Sigmoid colon (tissue), 7 donors: ENCODE data around the gene DMPK. TPM values are rescaled to one million over a fixed set of nuclear protein-coding genes. Genes with fewer than 3 reads are reported as not detected.

Experiments
- DNase-seq: peaks from one replicate; pipeline ENCODE4 v3.0.0-alpha.2; 2019
- H3K27ac ChIP-seq, 4 donors: fragments of 200-600 bp; sonication (generic); one replicate each; pipeline ENCODE4 v1.5.1; 2016 to 2019; ENCODE audit warnings: mild to moderate bottlenecking in 1 of 4
- H3K27me3 ChIP-seq, 3 donors: fragments of 200-600 bp; sonication (generic); one replicate each; pipeline ENCODE4 v1.5.1; 2019; ENCODE audit warnings: mild to moderate bottlenecking in 1 of 3
- H3K36me3 ChIP-seq, 4 donors: fragments of 200-600 bp; sonication (generic); one replicate each; pipeline ENCODE4 v1.5.1; 2016 to 2019
- H3K4me1 ChIP-seq, 4 donors: fragments of 200-600 bp; sonication (generic); one replicate each; pipeline ENCODE4 v1.5.1; 2017 to 2019
- H3K4me3 ChIP-seq, 4 donors: fragments of 200-600 bp; sonication (generic); one replicate each; pipeline ENCODE4 v1.5.1; 2017 to 2019; ENCODE audit warnings: mild to moderate bottlenecking in 2 of 4, moderate library complexity in 1 of 4
- H3K9me3 ChIP-seq, 4 donors: fragments of 200-600 bp in 3 of 4; sonication (generic) in 3 of 4; one replicate each; pipeline versions ENCODE4 v1.5.1 to v1.6.1; 2013 to 2019
- EP300 ChIP-seq, 4 donors: sonication (generic); formaldehyde crosslinking; IDR thresholded peaks; one replicate each; pipeline ENCODE4 v1.6.1; 2017; ENCODE audit warnings: antibody characterized with exemption in 4 of 4
- POLR2A ChIP-seq, 2 donors: fragments of 450-650 bp; IDR thresholded peaks; one replicate each; pipeline ENCODE4 v1.6.1; 2016; ENCODE audit warnings: antibody characterized with exemption in 2 of 2, mild to moderate bottlenecking in 2 of 2, moderate library complexity in 2 of 2
- POLR2AphosphoS5 ChIP-seq, 4 donors: sonication (generic); formaldehyde crosslinking; IDR thresholded peaks; one replicate each; pipeline ENCODE4 v1.6.1; 2017; ENCODE audit warnings: antibody characterized with exemption in 4 of 4
- WGBS, 2 donors: extraction: QIAGEN DNeasy Blood & Tissue Kit; methylation state at CpG; one replicate each; pipeline ENCODE4 v1.1.7; 2013; 5-methylcytosine and 5-hydroxymethylcytosine counted together
- intact Hi-C: fragments of 100-400 bp; cut with DNase I; formaldehyde crosslinking; loops from one replicate; pipeline ENCODE4 v1.15.1; 2023
- polyA plus RNA-seq, 3 donors: library from polyadenylated mRNA; stranded (reverse); fragments of 200-250 nt; gene quantifications; one replicate each; pipeline ENCODE4 v1.2.3, GENCODE V29; 2013
- total RNA-seq, 4 donors: library from RNA; depleted of rRNA; stranded (reverse); fragments of >200 nt; gene quantifications; one replicate each; pipeline ENCODE4 v1.1.0, GENCODE V29; 2016
- TF ChIP-seq, protein P1 (sequence below), 4 experiments: fragments of 450-650 bp in 3 of 4; fragments of 200-600 bp in 1 of 4; IDR thresholded peaks; one replicate each; pipeline ENCODE4 v1.5.1; 2016 to 2019; ENCODE audit warnings: antibody characterized with exemption in 4 of 4, mild to moderate bottlenecking in 3 of 4, moderate library complexity in 2 of 4
- donor health status: healthy with polysubstance abuse.
- donor health status: Bipolar disorder and iron deficiency.
- donor health status: healthy.

DMPK gene
- total and polyA plus RNA-seq, 7 donors, result 7.2 to 219 (median 62.2) TPM

DNA sequence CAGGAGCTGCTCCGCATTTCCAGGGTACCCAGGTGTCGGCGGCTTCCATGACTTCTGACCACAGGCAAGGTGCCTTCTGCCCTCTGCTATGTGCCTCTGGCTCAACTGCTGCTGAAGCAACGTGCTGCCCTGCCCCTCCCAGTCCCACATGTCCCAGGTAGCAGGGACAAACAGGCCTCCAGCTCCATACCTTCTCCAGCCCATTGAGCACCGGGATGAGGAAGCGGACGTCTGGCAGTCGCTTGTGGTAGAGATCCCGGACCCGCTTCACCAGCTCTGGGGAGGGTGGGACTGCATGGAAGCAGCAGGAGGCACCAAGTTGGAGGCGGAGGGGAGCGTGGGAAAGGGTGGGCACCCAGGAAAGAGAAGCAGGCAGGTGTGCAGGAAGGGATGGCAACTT lies 40.9 kb upstream of the DMPK start:
- 92 to 95% methylated on average over 12 of the region's 12 CpGs for WGBS, 2 donors
- no peak for DNase-seq
- H3K9me3 ChIP-seq, result no peaks in the 10 kb centered on the region
- intact Hi-C loops, result no loop called here
- H3K27me3 ChIP-seq, result no peaks in the 10 kb centered on the region
- no peak overlapping the region for H3K4me3 ChIP-seq
- peaks cover 25 to 88% (median 43%) of the 10 kb centered on the region in 4 donors for H3K36me3 ChIP-seq
- TF ChIP-seq POLR2A (IDR thresholded peaks at IDR 0.05), result no peak
- no peak for TF ChIP-seq EP300 (IDR thresholded peaks at IDR 0.05)
- H3K27ac ChIP-seq, result no peak overlapping the region
- peaks cover 0 to 8% (median 0%) of the 10 kb centered on the region in 4 donors for H3K4me1 ChIP-seq

DNA sequence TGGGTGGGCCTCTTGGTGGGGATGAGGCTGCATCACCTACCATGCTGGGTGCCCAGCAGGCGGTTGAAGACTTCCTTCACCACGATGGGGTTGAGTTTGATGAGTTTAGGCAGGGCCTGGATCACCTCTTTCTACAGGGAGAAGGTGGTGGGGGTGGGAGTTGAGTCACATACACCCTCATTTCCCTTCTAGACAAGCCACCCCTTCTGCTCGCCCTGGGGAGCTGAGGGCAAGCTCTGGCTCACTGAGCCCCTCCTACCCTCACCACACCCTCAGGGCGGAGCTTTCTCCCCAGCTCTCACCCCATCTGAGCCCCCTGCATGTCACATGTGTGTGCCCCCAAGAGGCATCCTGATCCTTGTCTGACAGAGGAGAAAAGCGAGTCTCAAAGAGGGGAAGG lies 40.4 kb upstream of the DMPK start:
- WGBS, 2 donors, result 92 to 93% methylated on average over 5 of the region's 5 CpGs
- peaks cover 25 to 83% (median 40%) of the 10 kb centered on the region in 4 donors for H3K36me3 ChIP-seq

DNA sequence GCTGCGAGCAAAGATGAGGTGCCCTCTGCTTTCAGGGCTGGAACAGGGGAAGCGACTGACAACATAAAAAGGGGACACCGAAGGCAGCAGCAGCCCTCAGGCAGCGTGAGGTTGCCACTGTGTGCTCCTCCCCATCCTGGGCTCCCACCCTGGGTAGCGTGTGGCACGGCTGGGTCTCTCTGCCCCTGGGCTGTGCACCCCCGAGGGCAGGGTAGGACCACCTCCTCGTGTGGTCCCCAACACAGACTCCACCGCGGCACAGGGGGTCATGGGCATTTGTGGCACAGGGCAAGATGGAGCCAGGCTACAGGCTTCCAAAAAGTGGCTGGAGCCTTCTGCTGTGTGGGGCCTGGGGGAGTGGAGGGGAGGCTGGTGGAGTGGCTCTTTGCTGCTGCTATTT lies 39.3 kb upstream of the DMPK start:
- no peak for TF ChIP-seq POLR2AphosphoS5 (IDR thresholded peaks at IDR 0.05)
- TF ChIP-seq, protein P1, sequence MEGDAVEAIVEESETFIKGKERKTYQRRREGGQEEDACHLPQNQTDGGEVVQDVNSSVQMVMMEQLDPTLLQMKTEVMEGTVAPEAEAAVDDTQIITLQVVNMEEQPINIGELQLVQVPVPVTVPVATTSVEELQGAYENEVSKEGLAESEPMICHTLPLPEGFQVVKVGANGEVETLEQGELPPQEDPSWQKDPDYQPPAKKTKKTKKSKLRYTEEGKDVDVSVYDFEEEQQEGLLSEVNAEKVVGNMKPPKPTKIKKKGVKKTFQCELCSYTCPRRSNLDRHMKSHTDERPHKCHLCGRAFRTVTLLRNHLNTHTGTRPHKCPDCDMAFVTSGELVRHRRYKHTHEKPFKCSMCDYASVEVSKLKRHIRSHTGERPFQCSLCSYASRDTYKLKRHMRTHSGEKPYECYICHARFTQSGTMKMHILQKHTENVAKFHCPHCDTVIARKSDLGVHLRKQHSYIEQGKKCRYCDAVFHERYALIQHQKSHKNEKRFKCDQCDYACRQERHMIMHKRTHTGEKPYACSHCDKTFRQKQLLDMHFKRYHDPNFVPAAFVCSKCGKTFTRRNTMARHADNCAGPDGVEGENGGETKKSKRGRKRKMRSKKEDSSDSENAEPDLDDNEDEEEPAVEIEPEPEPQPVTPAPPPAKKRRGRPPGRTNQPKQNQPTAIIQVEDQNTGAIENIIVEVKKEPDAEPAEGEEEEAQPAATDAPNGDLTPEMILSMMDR (IDR thresholded peaks at IDR 0.05), result no peak
- TF ChIP-seq EP300 (IDR thresholded peaks at IDR 0.05), result no peak
- TF ChIP-seq POLR2A (IDR thresholded peaks at IDR 0.05), result no peak
- no peak overlapping the region for H3K27ac ChIP-seq
- H3K27me3 ChIP-seq, result no peaks in the 10 kb centered on the region
- WGBS, 2 donors, result 89 to 95% methylated on average over 10 of the region's 10 CpGs
- H3K4me1 ChIP-seq, result peaks cover 0 to 13% (median 2%) of the 10 kb centered on the region in 4 donors
- peaks cover 17 to 72% (median 32%) of the 10 kb centered on the region in 4 donors for H3K36me3 ChIP-seq
- no peak overlapping the region for H3K4me3 ChIP-seq
- intact Hi-C loops, result no loop called here
- DNase-seq, result no peak
- H3K9me3 ChIP-seq, result no peaks in the 10 kb centered on the region

More for the DNA sequence above, 40.4 kb upstream of the DMPK start:
- intact Hi-C loops, result no loop called here
- no peak for DNase-seq
- Histone ChIP-seq H3K27me3 (no peaks in the 10 kb centered on the region), H3K9me3 (no peaks in the 10 kb centered on the region), H3K4me3 (no peak overlapping the region), H3K4me1 (peaks cover 0 to 8% (median 0%) of the 10 kb centered on the region in 4 donors), H3K27ac (no peak overlapping the region)
- no peak for TF ChIP-seq POLR2A (IDR thresholded peaks at IDR 0.05)
- no peak for TF ChIP-seq EP300 (IDR thresholded peaks at IDR 0.05)
- no peak for TF ChIP-seq POLR2AphosphoS5 (IDR thresholded peaks at IDR 0.05)

DNA sequence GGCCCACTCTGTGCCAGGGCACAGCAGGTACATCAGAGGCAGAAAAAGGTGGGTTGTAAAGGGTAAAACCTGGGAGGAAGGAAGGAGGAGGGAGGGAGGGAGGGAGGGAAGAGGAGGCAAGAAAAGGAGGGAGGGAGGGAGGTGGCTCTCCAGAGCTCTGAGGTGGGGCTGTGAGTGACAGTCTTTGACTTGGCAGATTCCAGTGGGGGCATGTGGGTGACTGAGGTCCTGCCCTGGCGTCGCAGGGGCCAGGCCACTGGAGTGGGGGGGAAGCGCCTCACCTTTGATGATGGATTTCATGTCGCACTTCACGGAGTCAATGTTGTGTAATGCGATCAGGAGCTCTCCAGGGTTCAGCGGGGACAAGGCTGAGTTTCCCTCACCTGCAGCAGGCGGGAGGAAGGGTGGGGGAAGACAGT lies 38.8 kb upstream of the DMPK start:
- H3K9me3 ChIP-seq, result no peaks in the 10 kb centered on the region
- intact Hi-C loops, result no loop called here
- no peak for DNase-seq
- TF ChIP-seq POLR2AphosphoS5 (IDR thresholded peaks at IDR 0.05) (no peak), POLR2A (IDR thresholded peaks at IDR 0.05) (no peak), EP300 (IDR thresholded peaks at IDR 0.05) (no peak)
- TF ChIP-seq, protein P1 (IDR thresholded peaks at IDR 0.05), result no peak
- peaks cover 0 to 2% (median 0%) of the 10 kb centered on the region in 3 donors for H3K27me3 ChIP-seq
- no peak overlapping the region for H3K27ac ChIP-seq
- H3K36me3 ChIP-seq, result peaks cover 12 to 67% (median 29%) of the 10 kb centered on the region in 4 donors
- H3K4me3 ChIP-seq, result no peak overlapping the region
- peaks cover 0 to 15% (median 4%) of the 10 kb centered on the region in 4 donors for H3K4me1 ChIP-seq
- WGBS, 2 donors, result 93% methylated on average over 8 of the region's 8 CpGs

DNA sequence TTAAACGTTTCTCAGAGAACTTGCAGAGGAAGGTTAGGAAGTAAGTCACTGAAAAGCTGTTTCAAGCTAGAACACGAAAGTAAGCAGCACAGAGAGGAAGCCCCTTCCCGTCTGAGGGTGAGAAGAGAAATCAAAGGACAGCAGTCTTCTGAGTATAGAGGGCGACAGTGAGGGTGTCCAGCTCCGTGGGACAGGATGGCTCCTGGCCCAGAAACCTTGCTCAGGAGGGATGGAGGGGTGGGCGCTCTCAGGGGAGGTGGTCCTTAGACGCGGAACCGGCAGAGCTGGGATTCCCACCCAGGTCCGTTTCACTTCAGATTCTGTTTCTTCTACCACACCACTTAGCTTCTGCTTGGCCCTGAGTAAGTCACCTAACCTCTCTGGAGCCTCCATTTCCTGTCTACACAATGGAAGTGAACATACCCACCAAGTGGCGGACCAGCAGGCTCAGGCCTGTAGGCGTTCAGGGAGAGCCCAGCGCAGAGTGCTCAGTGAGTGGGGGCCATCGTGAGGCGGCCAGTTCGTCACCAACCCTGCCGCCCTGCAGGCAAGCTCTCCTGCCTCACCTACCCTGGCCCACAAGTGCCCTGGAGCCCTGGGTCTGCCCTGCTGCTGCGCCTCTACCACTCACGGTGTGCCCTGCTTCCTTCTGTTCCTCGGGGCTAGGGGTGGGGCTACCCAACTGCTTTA lies 38.3 kb upstream of the DMPK start:
- no peak overlapping the region for H3K4me3 ChIP-seq
- TF ChIP-seq, protein P1 (IDR thresholded peaks at IDR 0.05), result no peak
- no peak for TF ChIP-seq POLR2A (IDR thresholded peaks at IDR 0.05)
- no peak for TF ChIP-seq POLR2AphosphoS5 (IDR thresholded peaks at IDR 0.05)
- TF ChIP-seq EP300 (IDR thresholded peaks at IDR 0.05), result no peak
- no peaks in the 10 kb centered on the region for H3K9me3 ChIP-seq
- no peak for DNase-seq
- H3K27ac ChIP-seq, result no peak overlapping the region
- peaks cover 8 to 62% (median 23%) of the 10 kb centered on the region in 4 donors for H3K36me3 ChIP-seq
- peaks cover 0 to 21% (median 9%) of the 10 kb centered on the region in 4 donors for H3K4me1 ChIP-seq
- 80 to 82% methylated on average over 20 of the region's 20 CpGs for WGBS, 2 donors
- intact Hi-C loops, result no loop called here
- peaks cover 1 to 8% (median 1%) of the 10 kb centered on the region in 3 donors for H3K27me3 ChIP-seq
